SK-N-MC (cell line): ENCODE measurements around the gene PPP1R12A.

Experiments used
- EZH2 ChIP-seq: fragments of 200-600 bp; sonication (generic); IDR thresholded peaks from one replicate; pipeline ENCODE4 v1.6.1; 2017; ENCODE audit warnings: antibody characterized with exemption
- POLR2AphosphoS5 ChIP-seq: IDR thresholded peaks from 2 replicates; pipeline ENCODE4 v1.6.1; 2012; ENCODE audit warnings: mild to moderate bottlenecking, low read depth, low read length, borderline replicate concordance

GRCh38 chr12:79870916-79871315, 64.0 kb downstream of the PPP1R12A start:
- TF ChIP-seq EZH2 (no peak), POLR2AphosphoS5 (no peak)
